OCI-LY7 (cell line): ENCODE data around the gene TRIM41. TPM values are rescaled to one million over a fixed set of nuclear protein-coding genes. Genes with fewer than 3 reads are reported as not detected.
"Not testable (repeated sequence)": the region's sequence is repeated elsewhere in the genome, so short reads cannot be mapped to it uniquely, and the experiment has no call there.

ENCODE experiments used
- BruUV-seq: library from RNA; stranded (reverse); fragments of 400-500 nt; replicated peaks from 2 replicates; lab custom pipeline; 2021; lab: Mats Ljungman, UMichigan
- CTCF ChIA-PET: fragments of 300-600 bp; sonication (Branson Sonifier 250); formaldehyde crosslinking; loops from one replicate; lab custom pipeline; 2022; ENCODE audit warnings: antibody characterized with exemption; ENCODE audit not compliant: unreplicated experiment; lab: Charles Lee
- POLR2A ChIA-PET: fragments of 300-600 bp; sonication (Branson Sonifier 250); formaldehyde crosslinking; loops from one replicate; lab custom pipeline; 2022; ENCODE audit warnings: antibody characterized with exemption; lab: Charles Lee
- DNase-seq: peaks from one replicate; pipeline ENCODE4 v3.0.0-alpha.2; 2015; ENCODE audit warnings: low spot score
- H2AFZ ChIP-seq: fragments of 200-600 bp; sonication (generic), shearing (Covaris generic); 2 replicates; pipeline ENCODE4 v1.6.1; 2014; ENCODE audit warnings: mild to moderate bottlenecking, antibody characterized with exemption, low read length, moderate library complexity
- H3K27ac ChIP-seq: fragments of 200-600 bp; sonication (generic); 2 replicates; pipeline ENCODE4 v1.5.1; 2014; ENCODE audit warnings: mixed run types, low read depth, mild to moderate bottlenecking, moderate library complexity, low read length, inconsistent platforms; ENCODE audit not compliant: poor library complexity, severe bottlenecking
- H3K36me3 ChIP-seq: fragments of 200-600 bp; sonication (generic); 2 replicates; pipeline ENCODE4 v1.6.1; 2014; ENCODE audit warnings: mild to moderate bottlenecking, antibody characterized with exemption, low read length, moderate library complexity, mixed read lengths; ENCODE audit not compliant: insufficient read depth
- H3K4me1 ChIP-seq: fragments of 200-600 bp; sonication (generic); 2 replicates; pipeline ENCODE4 v1.5.1; 2014; ENCODE audit warnings: mild to moderate bottlenecking, low read length; ENCODE audit not compliant: insufficient read depth, poor library complexity, severe bottlenecking
- H3K4me2 ChIP-seq: fragments of 200-600 bp; sonication (generic); 2 replicates; pipeline ENCODE4 v1.6.1; 2014; ENCODE audit warnings: mild to moderate bottlenecking, low read length
- H3K4me3 ChIP-seq: fragments of 200-600 bp; sonication (generic); 2 replicates; pipeline ENCODE4 v1.5.1; 2014; ENCODE audit warnings: mild to moderate bottlenecking, low read depth, low read length; ENCODE audit not compliant: poor library complexity, severe bottlenecking
- H3K79me2 ChIP-seq: fragments of 200-600 bp; sonication (generic); 2 replicates; pipeline ENCODE4 v1.6.1; 2016; ENCODE audit warnings: low read depth, mild to moderate bottlenecking, low read length, moderate library complexity, mixed read lengths; ENCODE audit not compliant: insufficient read depth
- H3K9me2 ChIP-seq: fragments of 200-600 bp; sonication (generic); 2 replicates; pipeline ENCODE4 v1.6.1; 2016; ENCODE audit warnings: mild to moderate bottlenecking, low read length, mixed read lengths; ENCODE audit not compliant: insufficient read depth
- H3K9me3 ChIP-seq: fragments of 200-600 bp; sonication (generic); 2 replicates; pipeline ENCODE4 v1.6.1; 2014; ENCODE audit warnings: mild to moderate bottlenecking, mixed run types, low read length, mixed read lengths
- H4K20me1 ChIP-seq: fragments of 200-600 bp; sonication (generic); 2 replicates; pipeline ENCODE4 v1.6.1; 2014; ENCODE audit warnings: mild to moderate bottlenecking, antibody characterized with exemption, low read length, moderate library complexity, mixed read lengths; ENCODE audit not compliant: insufficient read depth
- CTCF ChIP-seq: fragments of 200-600 bp; sonication (generic); conservative IDR thresholded peaks from 2 replicates; pipeline ENCODE4 v1.5.1; 2014; ENCODE audit warnings: mild to moderate bottlenecking, antibody characterized with exemption, low read length, moderate library complexity, mixed read lengths
- EZH2phosphoT487 ChIP-seq: fragments of 200-600 bp; sonication (generic); IDR thresholded peaks from 2 replicates; pipeline ENCODE4 v1.6.1; 2018; ENCODE audit warnings: low read depth, borderline replicate concordance, mild to moderate bottlenecking, mixed run types, antibody characterized with exemption, low read length, moderate library complexity, mixed read lengths
- intact Hi-C: fragments of 100-400 bp; cut with micrococcal nuclease; formaldehyde crosslinking; loops from one replicate; pipeline ENCODE4 v1.10.0; 2022; ENCODE audit not compliant: unreplicated experiment
- total RNA-seq, 2 experiments: library from RNA; depleted of rRNA in 1 of 2; stranded (reverse); fragments of >200 nt in 1 of 2; shearing (Covaris generic) in 1 of 2; gene quantifications; 2 replicates each; pipeline ENCODE4 v1.2.3, GENCODE V29; 2014 to 2022

TRIM41 gene
- total RNA-seq, 2 experiments from 2014 or later, result 30.2 to 73.4 TPM

GRCh38 chr5:181281077-181281983, 58.2 kb downstream of the TRIM41 start:
- Histone ChIP-seq H3K9me3 (no peaks in the 10 kb centered on the region), H3K9me2 (no peaks in the 10 kb centered on the region), H3K4me3 (no peak overlapping the region), H3K4me1 (no peaks in the 10 kb centered on the region), H3K79me2 (no peaks in the 10 kb centered on the region), H2AFZ (no peak overlapping the region), H3K36me3 (no peaks in the 10 kb centered on the region), H3K27ac (no peak overlapping the region), H4K20me1 (no peaks in the 10 kb centered on the region), H3K4me2 (no peak overlapping the region)
- no peak for DNase-seq
- CTCF ChIA-PET, result interaction anchor here (0.6 kb wide), 1 partner anchor 42 kb away, joined by 4 read pairs; no protein-coding TSS in a partner anchor
- TF ChIP-seq EZH2phosphoT487 (no peak), CTCF (no peak)
- POLR2A ChIA-PET, result interaction anchor here (0.6 kb wide), 1 partner anchor 70 kb away, joined by 3 read pairs; no protein-coding TSS in a partner anchor
- intact Hi-C loops, result no loop called here
- BruUV-seq, result no TSS peak

- no peak overlapping the region for H2AFZ ChIP-seq
- no peak overlapping the region for H3K27ac ChIP-seq
- no peaks in the 10 kb centered on the region for H3K9me3 ChIP-seq
- no peak for DNase-seq
- no TSS peak for BruUV-seq
- no peaks in the 10 kb centered on the region for H3K9me2 ChIP-seq
- no peaks in the 10 kb centered on the region for H4K20me1 ChIP-seq
- no peak for TF ChIP-seq EZH2phosphoT487
- TF ChIP-seq CTCF, result no peak
- H3K4me2 ChIP-seq, result no peak overlapping the region
- no peaks in the 10 kb centered on the region for H3K79me2 ChIP-seq
- H3K4me3 ChIP-seq, result no peak overlapping the region
- intact Hi-C loops, result no loop called here
- peaks cover 6% of the 10 kb centered on the region for H3K4me1 ChIP-seq
- POLR2A ChIA-PET, result no interaction called here
- CTCF ChIA-PET, result no interaction called here
- no peaks in the 10 kb centered on the region for H3K36me3 ChIP-seq
Measured at GRCh38 chr5:181281984-181282316, 58.9 kb downstream of the TRIM41 start.

GRCh38 chr5:181282415-181282814, 59.3 kb downstream of the TRIM41 start:
- H3K4me3 ChIP-seq, DNase-seq, intact Hi-C loops, POLR2A ChIA-PET, H2AFZ ChIP-seq, H4K20me1 ChIP-seq, CTCF ChIA-PET, BruUV-seq, H3K79me2 ChIP-seq, H3K9me2 ChIP-seq, H3K36me3 ChIP-seq, H3K27ac ChIP-seq, H3K9me3 ChIP-seq, H3K4me2 ChIP-seq: not testable (repeated sequence)
- peaks cover 11% of the 10 kb centered on the region for H3K4me1 ChIP-seq
